Kidney epithelial cell (primary cell): ENCODE data around the gene CORO2B. TPM values are rescaled to one million over a fixed set of nuclear protein-coding genes. Genes with fewer than 3 reads are reported as not detected.
"Not testable (repeated sequence)": the region's sequence is repeated elsewhere in the genome, so short reads cannot be mapped to it uniquely, and the experiment has no call there.

Experiments used
- DNase-seq: peaks from one replicate; pipeline ENCODE4 v3.0.0-alpha.2; 2010; ENCODE audit warnings: low read depth
- H3K27me3 ChIP-seq: 2 replicates; pipeline ENCODE4 v1.6.0; 2011; ENCODE audit warnings: low read length; ENCODE audit not compliant: control insufficient read depth, insufficient read depth
- H3K36me3 ChIP-seq: 2 replicates; pipeline ENCODE4 v1.5.1; 2011; ENCODE audit warnings: low read length; ENCODE audit not compliant: control insufficient read depth, insufficient read depth
- H3K4me3 ChIP-seq: 2 replicates; pipeline ENCODE4 v1.5.1; 2011; ENCODE audit warnings: low read depth, mild to moderate bottlenecking, control low read depth, low read length
- total RNA-seq: library from RNA; depleted of rRNA; stranded (reverse); fragments of >200 nt; gene quantifications from 2 replicates; pipeline ENCODE4 v1.2.3, GENCODE V29; 2015
- TF ChIP-seq, protein P1 (sequence below): IDR thresholded peaks from 2 replicates; pipeline ENCODE4 v1.5.1; 2011; ENCODE audit warnings: mild to moderate bottlenecking, moderate library complexity, low read length, control low read depth, inconsistent platforms; ENCODE audit not compliant: insufficient read depth, poor library complexity, severe bottlenecking

CORO2B gene
- total RNA-seq, 1 donor from 2014 or later: 19.8 TPM

DNA sequence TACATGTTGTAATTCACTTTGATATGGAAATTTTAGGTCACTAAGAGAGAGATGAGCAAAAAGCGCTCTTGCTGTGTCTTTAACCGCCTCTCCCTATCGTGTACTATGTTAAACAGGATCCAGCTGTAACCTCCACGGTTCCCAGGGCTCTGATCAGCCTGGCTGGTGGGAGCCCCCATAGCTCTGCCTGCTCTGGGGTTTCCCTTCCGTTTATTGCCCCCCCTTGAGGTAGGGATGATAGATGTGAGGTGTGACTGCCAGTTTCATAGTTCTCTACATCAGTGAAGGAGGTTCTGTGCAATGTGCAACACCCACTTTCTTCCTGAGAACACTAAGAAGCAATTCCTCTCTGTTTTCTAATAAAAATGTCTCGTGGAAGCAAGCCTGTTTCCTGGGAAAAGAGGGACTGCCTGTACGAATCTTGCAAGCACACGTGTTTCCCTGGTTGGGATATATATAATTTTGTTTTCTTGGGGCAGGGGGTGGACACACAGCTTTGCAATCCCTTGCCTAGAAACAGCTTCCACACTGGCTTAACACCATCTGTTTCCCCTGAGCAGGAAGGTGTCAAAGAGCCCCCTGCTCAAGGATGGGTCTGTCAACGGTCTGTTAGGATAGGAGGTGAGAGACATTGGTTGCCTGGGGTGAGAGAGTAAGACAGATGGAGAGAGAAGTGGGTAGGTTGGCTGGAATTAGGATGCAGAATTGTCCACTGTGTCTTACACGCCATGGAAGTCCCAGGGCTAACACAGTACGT lies 23.8 kb downstream of the CORO2B start:
- TF ChIP-seq, protein P1, sequence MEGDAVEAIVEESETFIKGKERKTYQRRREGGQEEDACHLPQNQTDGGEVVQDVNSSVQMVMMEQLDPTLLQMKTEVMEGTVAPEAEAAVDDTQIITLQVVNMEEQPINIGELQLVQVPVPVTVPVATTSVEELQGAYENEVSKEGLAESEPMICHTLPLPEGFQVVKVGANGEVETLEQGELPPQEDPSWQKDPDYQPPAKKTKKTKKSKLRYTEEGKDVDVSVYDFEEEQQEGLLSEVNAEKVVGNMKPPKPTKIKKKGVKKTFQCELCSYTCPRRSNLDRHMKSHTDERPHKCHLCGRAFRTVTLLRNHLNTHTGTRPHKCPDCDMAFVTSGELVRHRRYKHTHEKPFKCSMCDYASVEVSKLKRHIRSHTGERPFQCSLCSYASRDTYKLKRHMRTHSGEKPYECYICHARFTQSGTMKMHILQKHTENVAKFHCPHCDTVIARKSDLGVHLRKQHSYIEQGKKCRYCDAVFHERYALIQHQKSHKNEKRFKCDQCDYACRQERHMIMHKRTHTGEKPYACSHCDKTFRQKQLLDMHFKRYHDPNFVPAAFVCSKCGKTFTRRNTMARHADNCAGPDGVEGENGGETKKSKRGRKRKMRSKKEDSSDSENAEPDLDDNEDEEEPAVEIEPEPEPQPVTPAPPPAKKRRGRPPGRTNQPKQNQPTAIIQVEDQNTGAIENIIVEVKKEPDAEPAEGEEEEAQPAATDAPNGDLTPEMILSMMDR: no peak
- DNase-seq: no peak

DNA sequence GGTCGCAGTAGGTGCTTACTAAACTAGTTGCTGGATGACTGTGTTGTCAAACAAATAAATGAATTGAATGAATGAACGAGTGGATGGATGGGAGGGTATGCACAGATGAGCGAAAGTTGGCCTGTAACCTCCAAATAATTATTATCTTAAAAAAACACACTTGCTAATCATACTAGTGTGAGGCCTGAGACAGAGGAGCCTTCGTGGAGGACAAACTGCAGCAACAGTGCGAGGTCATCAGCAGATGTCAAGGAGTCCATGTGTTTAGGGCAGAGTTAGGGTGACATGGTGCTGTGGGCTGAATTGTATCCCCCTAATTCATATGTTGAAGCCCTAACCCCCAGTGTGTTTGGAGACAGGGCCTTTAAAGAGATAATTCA lies 24.4 kb downstream of the CORO2B start:
- Histone ChIP-seq H3K36me3 (no peaks in the 10 kb centered on the region), H3K4me3 (no peak overlapping the region), H3K27me3 (no peaks in the 10 kb centered on the region)
- DNase-seq: no peak
- TF ChIP-seq, protein P1: no peak

More for the DNA sequence above, 23.8 kb downstream of the CORO2B start:
- H3K27me3 ChIP-seq: no peaks in the 10 kb centered on the region
- no peaks in the 10 kb centered on the region for H3K36me3 ChIP-seq
- no peak overlapping the region for H3K4me3 ChIP-seq

DNA sequence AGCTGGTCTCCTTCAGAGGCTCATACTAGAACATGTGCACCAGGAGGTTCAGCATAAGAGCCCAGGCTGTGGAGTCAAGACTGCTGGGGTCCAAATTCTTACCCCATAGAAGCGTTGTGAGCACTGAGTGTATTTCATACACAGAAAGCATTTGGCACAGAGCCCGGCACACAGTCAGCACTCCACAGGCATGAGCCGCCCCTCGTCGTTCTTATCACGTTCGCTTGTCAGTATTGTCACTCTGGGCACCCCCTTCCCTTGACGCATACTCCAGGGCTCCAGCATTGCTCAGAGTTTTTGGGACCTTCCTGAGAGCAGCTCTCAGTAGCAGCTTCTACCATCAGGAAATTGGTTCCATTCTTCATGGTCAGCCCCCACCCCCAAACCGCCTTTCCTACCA lies 25.2 kb downstream of the CORO2B start:
- Histone ChIP-seq H3K27me3 (no peaks in the 10 kb centered on the region), H3K4me3 (no peak overlapping the region), H3K36me3 (no peaks in the 10 kb centered on the region)
- TF ChIP-seq, protein P1: no peak
- DNase-seq: no peak

DNA sequence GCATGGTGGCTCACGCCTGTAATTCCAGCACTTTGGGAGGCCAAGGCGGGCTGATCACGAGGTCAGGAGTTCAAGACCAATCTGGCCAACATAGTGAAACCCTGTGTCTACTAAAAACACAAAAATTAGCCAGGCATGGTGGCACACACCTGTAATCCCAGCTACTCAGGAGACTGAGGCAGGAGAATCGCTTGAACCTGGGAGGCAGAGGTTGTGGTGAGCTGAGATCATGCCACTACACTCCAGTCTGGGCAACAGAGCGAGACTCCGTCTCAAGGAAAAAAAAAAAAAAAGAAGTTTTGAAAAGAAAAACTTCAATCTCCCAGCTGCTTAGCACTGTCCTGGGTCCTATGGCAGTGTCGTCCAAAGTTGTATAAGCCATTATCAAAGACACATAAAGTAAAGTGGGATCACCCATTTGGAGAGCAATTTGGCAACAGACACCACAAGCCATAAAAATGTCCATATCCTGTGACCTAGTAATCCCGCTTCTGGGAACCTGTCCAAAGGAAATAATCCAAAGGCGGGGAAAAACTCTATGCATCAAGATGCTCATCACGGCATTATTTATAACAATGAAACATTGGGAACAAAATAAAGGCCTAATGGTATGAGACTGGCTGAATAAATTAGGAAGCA lies 26.2 kb downstream of the CORO2B start:
- H3K27me3 ChIP-seq, H3K36me3 ChIP-seq, DNase-seq, H3K4me3 ChIP-seq: not testable (repeated sequence)

DNA sequence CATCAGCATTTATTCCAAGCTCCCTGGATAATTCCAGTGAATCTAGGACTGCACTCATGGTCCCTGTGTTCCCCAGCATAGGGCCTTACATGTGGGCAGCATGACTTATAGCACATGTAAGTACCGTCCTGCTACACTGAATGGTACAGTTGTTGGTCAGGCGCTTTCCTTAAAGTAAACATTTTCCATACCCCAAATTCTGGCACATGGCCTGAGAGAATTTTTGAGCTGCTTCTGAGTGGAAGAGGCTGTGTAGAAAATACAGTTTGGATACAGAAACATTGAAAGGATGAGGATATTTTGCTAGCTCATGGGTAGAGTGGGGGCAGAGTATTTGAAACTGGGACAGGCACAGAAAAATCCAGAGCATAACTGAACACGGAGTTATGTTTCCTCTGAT lies 27.6 kb downstream of the CORO2B start:
- Histone ChIP-seq H3K4me3 (no peak overlapping the region), H3K27me3 (no peaks in the 10 kb centered on the region)

DNA sequence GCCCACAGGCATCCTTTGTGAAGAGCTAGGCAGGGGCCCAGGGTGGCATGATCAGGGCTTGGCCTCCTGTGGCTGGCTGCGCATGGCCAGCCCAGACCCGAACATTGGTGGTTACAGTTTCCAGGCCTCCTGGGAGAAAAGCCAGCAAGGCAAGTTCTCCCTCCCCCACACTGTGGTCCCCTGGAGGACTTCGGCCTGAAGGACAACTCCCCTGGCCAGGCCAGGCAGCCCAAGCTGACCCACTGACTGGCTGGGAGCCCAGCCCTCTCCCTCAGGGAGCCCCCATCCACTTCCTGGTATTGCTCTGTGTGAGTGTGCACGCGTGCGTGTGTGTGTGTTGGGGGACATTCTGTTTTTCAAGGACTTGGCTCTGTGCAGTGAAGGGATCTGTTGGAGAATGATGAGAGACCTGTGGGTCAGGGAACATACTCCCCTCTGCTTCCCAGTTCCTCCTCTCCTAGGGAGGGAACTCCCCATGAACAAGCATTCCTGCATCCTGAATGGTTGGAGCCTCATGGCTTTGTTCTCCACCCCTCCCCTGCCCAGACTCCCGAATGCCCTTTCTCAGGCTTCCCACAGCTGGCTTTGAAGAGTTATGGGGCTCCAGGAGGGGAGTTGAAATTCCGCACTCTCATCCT lies 29.5 kb downstream of the CORO2B start:
- TF ChIP-seq, protein P1: no peak
- H3K4me3 ChIP-seq: no peak overlapping the region
- no peaks in the 10 kb centered on the region for H3K27me3 ChIP-seq
- no peak for DNase-seq
- no peaks in the 10 kb centered on the region for H3K36me3 ChIP-seq

More for the DNA sequence above, 27.6 kb downstream of the CORO2B start:
- DNase-seq: no peak
- H3K36me3 ChIP-seq: no peaks in the 10 kb centered on the region
- TF ChIP-seq, protein P1: no peak
